Activated CD8-positive, alpha-beta T cell treated with anti-CD3 and anti-CD28 coated beads, Interleukin-2, amount 10 ng/mL, durations not matched to agents 7 days and 5 days (primary cell): Measurements from ENCODE around the gene METTL4. TPM values are rescaled to one million over a fixed set of nuclear protein-coding genes. Genes with fewer than 3 reads are reported as not detected.

Experiments used
- ATAC-seq: fragments of 150-1000 bp; cut with Tn5 transposase; one replicate; pipeline ENCODE4 v1.10.0; 2021; ENCODE audit warnings: moderate library complexity
- CTCF ChIA-PET: fragments of 350-600 bp; sonication (Branson Sonifier 250); formaldehyde crosslinking; loops from one replicate; lab custom pipeline; 2021; ENCODE audit warnings: antibody characterized with exemption; lab: Charles Lee
- POLR2A ChIA-PET: fragments of 350-600 bp; sonication (Branson Sonifier 250); formaldehyde crosslinking; loops from one replicate; lab custom pipeline; 2021; ENCODE audit warnings: antibody characterized with exemption; lab: Charles Lee
- DNase-seq: peaks from one replicate; pipeline ENCODE4 v3.0.0-alpha.2; 2020
- H3K27ac Mint-ChIP-seq: one replicate; pipeline ENCODE4 v1.8.0; 2021; ENCODE audit warnings: mild to moderate bottlenecking, mixed read lengths
- H3K27me3 Mint-ChIP-seq: one replicate; pipeline ENCODE4 v1.8.0; 2021; ENCODE audit warnings: low read depth, mixed read lengths
- H3K36me3 Mint-ChIP-seq: one replicate; pipeline ENCODE4 v1.8.0; 2021; ENCODE audit warnings: low read depth, mixed read lengths
- H3K4me1 Mint-ChIP-seq: one replicate; pipeline ENCODE4 v1.8.0; 2021; ENCODE audit warnings: low read depth, mixed read lengths
- H3K4me3 Mint-ChIP-seq: one replicate; pipeline ENCODE4 v1.8.0; 2021; ENCODE audit warnings: mild to moderate bottlenecking, mixed read lengths
- H3K9me3 Mint-ChIP-seq: one replicate; pipeline ENCODE4 v1.8.0; 2022; ENCODE audit warnings: mixed read lengths; ENCODE audit not compliant: insufficient read depth
- total RNA-seq, 2 experiments: library from RNA; stranded (reverse); gene quantifications; one replicate each; pipeline ENCODE4 v1.2.3, GENCODE V29; 2021

METTL4 gene
- total RNA-seq, 2 experiments from 2014 or later: 22.2 to 22.3 TPM

- ATAC-seq (peak; percentile 72), DNase-seq (no peak)
- peak overlapping the region; percentile 84 for H3K27ac Mint-ChIP-seq
- H3K36me3 Mint-ChIP-seq: peaks cover 78% of the 10 kb centered on the region
- ChIA-PET CTCF (interaction anchor here (0.9 to 4.1 kb wide), 10 partner anchors 10 to 472 kb away, joined by 3 to 14 read pairs (median 4); partner anchors contain the start of genes METTL4, NDC80 and SMCHD1), POLR2A (interaction anchor here (0.7 to 4.7 kb wide), 6 partner anchors 14 to 66 kb away, joined by 3 to 38 read pairs (median 6); partner anchors contain the start of genes METTL4, NDC80 and SMCHD1)
- no peaks in the 10 kb centered on the region for H3K27me3 Mint-ChIP-seq
- peaks cover 50% of the 10 kb centered on the region for H3K4me1 Mint-ChIP-seq
- H3K4me3 Mint-ChIP-seq: peak overlapping the region; percentile 29
- H3K9me3 Mint-ChIP-seq: no peaks in the 10 kb centered on the region
Measured at GRCh38 chr18:2589345-2590068, 18.2 kb upstream of the METTL4 start.

DNA sequence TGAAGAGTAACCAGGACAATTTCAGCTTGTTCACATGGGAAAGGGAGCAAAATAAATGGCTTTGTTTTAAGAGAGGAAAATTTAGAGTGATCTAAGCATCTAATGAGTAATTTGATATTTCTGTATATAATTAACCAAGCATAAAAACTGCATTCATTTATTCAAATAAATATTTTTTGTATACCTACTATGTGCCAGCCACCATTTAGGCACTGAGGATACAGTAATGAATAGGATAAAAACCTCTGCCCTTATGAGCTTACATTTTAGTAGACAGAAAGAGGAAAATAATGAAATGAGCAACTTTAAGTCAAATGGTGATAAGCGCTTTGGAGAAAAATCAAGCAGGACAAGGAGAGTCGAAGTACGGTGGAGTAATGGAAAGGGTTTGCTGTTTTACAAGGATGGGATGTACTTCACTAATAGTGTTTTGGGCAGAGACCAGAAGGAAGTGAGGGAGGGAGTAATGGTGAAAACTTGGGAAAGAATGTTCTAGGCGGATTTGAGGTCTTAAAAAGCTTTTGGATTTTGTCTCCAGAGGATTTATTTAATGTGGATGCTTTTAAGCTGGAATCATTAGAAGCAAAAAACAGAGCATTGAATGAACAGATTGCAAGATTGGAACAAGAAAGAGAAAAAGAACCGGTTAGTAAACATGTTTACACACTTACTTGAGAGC lies 17.5 kb upstream of the METTL4 start:
- Mint-ChIP-seq H3K9me3 (no peaks in the 10 kb centered on the region), H3K36me3 (peaks cover 73% of the 10 kb centered on the region), H3K4me3 (peak overlapping the region; percentile 29), H3K27me3 (no peaks in the 10 kb centered on the region), H3K27ac (peak overlapping the region; percentile 84), H3K4me1 (peaks cover 45% of the 10 kb centered on the region)
- ChIA-PET CTCF (interaction anchor here (0.9 to 4.1 kb wide), 11 partner anchors 9 to 473 kb away, joined by 3 to 14 read pairs (median 4); partner anchors contain the start of genes METTL4, NDC80 and SMCHD1), POLR2A (interaction anchor here (0.9 to 4.7 kb wide), 6 partner anchors 16 to 67 kb away, joined by 3 to 38 read pairs (median 8); partner anchors contain the start of genes METTL4, NDC80 and SMCHD1)
- ATAC-seq (peak; percentile 9), DNase-seq (no peak)

DNA sequence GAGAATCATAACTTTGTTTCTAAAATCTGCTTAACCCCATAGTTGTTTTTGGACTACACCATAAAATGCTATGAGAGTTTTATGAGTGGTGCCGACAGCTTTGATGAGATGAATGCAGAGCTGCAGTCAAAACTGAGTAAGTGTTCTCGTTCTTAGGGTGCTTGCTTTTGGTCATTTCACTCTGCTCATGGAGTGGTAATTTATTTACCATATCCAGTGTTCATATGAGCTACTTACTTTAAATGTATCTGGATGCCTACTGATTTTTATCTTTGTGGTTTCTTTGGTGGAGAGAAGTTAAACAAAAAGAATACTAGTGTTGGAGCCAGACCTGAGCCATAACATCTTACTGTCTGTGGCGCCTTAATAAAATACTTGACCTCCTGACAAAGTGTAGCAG lies 16.5 kb upstream of the METTL4 start:
- ATAC-seq: no peak
- POLR2A ChIA-PET: interaction anchor here (1.5 to 4.7 kb wide), 3 partner anchors 15 to 68 kb away, joined by 6 to 38 read pairs (median 21); partner anchors contain the start of genes METTL4, NDC80 and SMCHD1
- peaks cover 73% of the 10 kb centered on the region for H3K36me3 Mint-ChIP-seq
- DNase-seq: no peak
- H3K4me3 Mint-ChIP-seq: peak overlapping the region; percentile 39
- peaks cover 45% of the 10 kb centered on the region for H3K4me1 Mint-ChIP-seq
- CTCF ChIA-PET: interaction anchor here (0.7 to 4.1 kb wide), 3 partner anchors 8 to 49 kb away, joined by 4 to 14 read pairs (median 7); no protein-coding TSS in a partner anchor
- peak overlapping the region; percentile 86 for H3K27ac Mint-ChIP-seq
- no peaks in the 10 kb centered on the region for H3K9me3 Mint-ChIP-seq
- no peaks in the 10 kb centered on the region for H3K27me3 Mint-ChIP-seq

DNA sequence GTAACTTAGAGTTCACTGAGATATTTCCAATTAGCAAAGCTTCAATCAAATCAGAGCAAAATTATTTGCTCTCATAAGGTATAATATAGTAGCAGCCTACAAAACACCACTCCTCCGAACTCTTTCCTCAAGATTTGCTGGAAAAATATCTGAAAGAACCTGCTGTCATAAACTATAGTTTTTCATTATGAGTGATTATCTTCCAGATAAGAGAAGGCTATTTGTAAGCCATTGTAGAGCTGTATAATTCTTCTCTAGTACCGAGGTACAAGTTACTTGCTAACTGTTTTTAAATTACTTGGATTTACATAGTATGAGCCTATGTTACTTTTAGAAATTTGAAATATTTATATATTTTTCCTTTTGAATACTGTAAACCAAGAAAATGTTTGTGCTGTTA lies 2.1 kb upstream of the METTL4 start:
- Mint-ChIP-seq H3K27me3 (no peaks in the 10 kb centered on the region), H3K9me3 (no peaks in the 10 kb centered on the region), H3K36me3 (peaks cover 69% of the 10 kb centered on the region), H3K4me1 (peaks cover 52% of the 10 kb centered on the region), H3K27ac (no peak overlapping the region), H3K4me3 (peak overlapping the region; percentile 98)
- POLR2A ChIA-PET: interaction anchor here (1.0 to 6.7 kb wide), 4 partner anchors 15 to 85 kb away, joined by 3 to 56 read pairs (median 12); partner anchors contain the start of gene SMCHD1
- no peak for DNase-seq
- no peak for ATAC-seq
- CTCF ChIA-PET: interaction anchor here (1.3 to 1.9 kb wide), 3 partner anchors 13 to 157 kb away, joined by 3 to 5 read pairs (median 3); no protein-coding TSS in a partner anchor

DNA sequence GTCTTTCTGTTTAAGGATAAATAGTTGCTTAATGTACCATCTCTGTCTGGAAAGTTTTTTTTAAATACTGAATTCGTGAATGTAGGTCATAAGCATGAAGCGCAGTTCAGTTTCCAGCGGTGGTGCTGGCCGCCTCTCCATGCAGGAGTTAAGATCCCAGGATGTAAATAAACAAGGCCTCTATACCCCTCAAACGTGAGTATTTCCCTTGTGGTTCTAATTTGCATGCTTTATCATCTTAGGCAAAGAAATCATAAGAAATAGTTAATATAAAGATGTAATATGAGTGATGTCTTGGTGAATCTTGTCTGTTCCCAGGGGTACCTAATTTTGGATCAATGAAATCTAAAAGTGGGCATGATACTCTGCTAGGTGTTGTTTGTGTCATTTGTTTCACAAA lies 1.6 kb upstream of the METTL4 start:
- peaks cover 68% of the 10 kb centered on the region for H3K36me3 Mint-ChIP-seq
- H3K27me3 Mint-ChIP-seq: no peaks in the 10 kb centered on the region
- peaks cover 51% of the 10 kb centered on the region for H3K4me1 Mint-ChIP-seq
- no peak for DNase-seq
- peak overlapping the region; percentile 98 for H3K4me3 Mint-ChIP-seq
- peak overlapping the region; percentile 78 for H3K27ac Mint-ChIP-seq
- H3K9me3 Mint-ChIP-seq: no peaks in the 10 kb centered on the region
- ATAC-seq: no peak
- POLR2A ChIA-PET: interaction anchor here (1.0 to 6.7 kb wide), 5 partner anchors 14 to 85 kb away, joined by 3 to 56 read pairs (median 4); partner anchors contain the start of gene SMCHD1
- CTCF ChIA-PET: interaction anchor here (1.0 to 1.3 kb wide), 2 partner anchors 14 to 64 kb away, joined by 3 read pairs; no protein-coding TSS in a partner anchor

DNA sequence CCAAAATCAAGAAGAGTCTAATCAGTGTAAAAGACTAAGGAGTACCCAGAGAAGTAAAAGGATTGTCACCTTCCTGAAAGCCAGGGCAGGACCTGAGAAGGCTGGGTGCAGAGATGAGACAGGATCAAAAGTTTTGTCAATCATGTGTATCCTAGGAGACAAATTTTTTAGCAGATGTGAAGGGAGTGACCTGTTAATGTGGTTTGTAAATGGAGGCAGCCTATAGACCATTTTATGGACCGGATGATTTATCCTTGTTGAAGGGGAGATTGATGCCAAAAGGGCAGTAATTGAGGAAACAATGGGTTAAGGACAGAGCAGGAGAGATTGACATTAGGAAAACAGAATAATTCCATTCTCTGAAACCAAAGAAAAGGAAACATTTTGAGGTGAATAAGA lies 865 bp upstream of the METTL4 start:
- POLR2A ChIA-PET: interaction anchor here (0.6 to 6.7 kb wide), 13 partner anchors 11 to 689 kb away, joined by 3 to 56 read pairs (median 4); partner anchors contain the start of genes MYL12B and SMCHD1
- ATAC-seq (peak; percentile 37), DNase-seq (peak; percentile 47)
- Mint-ChIP-seq H3K4me3 (peak overlapping the region; percentile 98), H3K36me3 (peaks cover 66% of the 10 kb centered on the region), H3K4me1 (peaks cover 51% of the 10 kb centered on the region), H3K27ac (peak overlapping the region; percentile 99), H3K27me3 (no peaks in the 10 kb centered on the region), H3K9me3 (no peaks in the 10 kb centered on the region)
- CTCF ChIA-PET: interaction anchor here (0.7 to 2.8 kb wide), 5 partner anchors 9 to 111 kb away, joined by 3 to 11 read pairs (median 4); no protein-coding TSS in a partner anchor

GRCh38 chr18:2570772-2571199 lies 519 bp downstream of the METTL4 start:
- Mint-ChIP-seq H3K4me1 (peaks cover 41% of the 10 kb centered on the region), H3K27ac (peak overlapping the region; percentile 99), H3K36me3 (peaks cover 61% of the 10 kb centered on the region), H3K4me3 (peak overlapping the region; percentile 98), H3K9me3 (no peaks in the 10 kb centered on the region), H3K27me3 (no peaks in the 10 kb centered on the region)
- ChIA-PET CTCF (interaction anchor here (0.6 to 2.8 kb wide), 10 partner anchors 11 to 1096 kb away, joined by 3 to 11 read pairs (median 4); no protein-coding TSS in a partner anchor), POLR2A (interaction anchor here (0.8 to 6.7 kb wide), 12 partner anchors 9 to 1763 kb away, joined by 3 to 56 read pairs (median 3); partner anchors contain the start of gene SMCHD1)
- ATAC-seq (peak; percentile 61), DNase-seq (peak; percentile 71)

- H3K36me3 Mint-ChIP-seq: peaks cover 60% of the 10 kb centered on the region
- ATAC-seq (no peak), DNase-seq (no peak)
- peak overlapping the region; percentile 27 for H3K27ac Mint-ChIP-seq
- H3K4me3 Mint-ChIP-seq: peak overlapping the region; percentile 98
- no peaks in the 10 kb centered on the region for H3K9me3 Mint-ChIP-seq
- no peaks in the 10 kb centered on the region for H3K27me3 Mint-ChIP-seq
- ChIA-PET POLR2A (interaction anchor here (6.7 kb wide), 1 partner anchor 86 kb away, joined by 56 read pairs; the partner anchor contains the start of gene SMCHD1), CTCF (interaction anchor here (0.8 to 2.8 kb wide), 5 partner anchors 21 to 1097 kb away, joined by 3 to 11 read pairs (median 4); no protein-coding TSS in a partner anchor)
- H3K4me1 Mint-ChIP-seq: peaks cover 39% of the 10 kb centered on the region
Measured at GRCh38 chr18:2569338-2570207, 1.7 kb downstream of the METTL4 start.

DNA sequence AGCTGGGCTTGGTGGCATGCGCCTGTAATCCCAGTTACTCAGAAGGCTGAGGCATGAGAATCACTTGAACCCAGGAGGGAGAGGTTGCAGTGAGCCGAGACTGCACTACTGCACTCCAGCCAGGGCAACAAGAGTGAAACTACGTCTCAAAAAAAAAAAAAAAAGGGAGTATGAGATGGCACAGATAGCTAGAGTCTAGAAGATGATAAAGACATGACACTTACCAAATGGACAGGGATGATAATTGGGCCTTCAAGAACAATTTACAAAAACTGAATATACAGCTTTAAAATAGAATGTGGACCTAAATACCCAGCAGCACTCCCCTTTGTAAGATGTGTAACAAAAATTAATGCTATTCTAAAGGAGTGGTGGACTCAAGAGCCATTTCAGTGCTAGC lies 2.7 kb downstream of the METTL4 start:
- CTCF ChIA-PET: interaction anchor here (0.8 kb wide), 1 partner anchor 20 kb away, joined by 3 read pairs; no protein-coding TSS in a partner anchor
- Mint-ChIP-seq H3K4me1 (peaks cover 34% of the 10 kb centered on the region), H3K27ac (no peak overlapping the region), H3K27me3 (no peaks in the 10 kb centered on the region), H3K36me3 (peaks cover 55% of the 10 kb centered on the region), H3K9me3 (no peaks in the 10 kb centered on the region), H3K4me3 (no peak overlapping the region)
- ATAC-seq (no peak), DNase-seq (no peak)
- POLR2A ChIA-PET: no interaction called here

DNA sequence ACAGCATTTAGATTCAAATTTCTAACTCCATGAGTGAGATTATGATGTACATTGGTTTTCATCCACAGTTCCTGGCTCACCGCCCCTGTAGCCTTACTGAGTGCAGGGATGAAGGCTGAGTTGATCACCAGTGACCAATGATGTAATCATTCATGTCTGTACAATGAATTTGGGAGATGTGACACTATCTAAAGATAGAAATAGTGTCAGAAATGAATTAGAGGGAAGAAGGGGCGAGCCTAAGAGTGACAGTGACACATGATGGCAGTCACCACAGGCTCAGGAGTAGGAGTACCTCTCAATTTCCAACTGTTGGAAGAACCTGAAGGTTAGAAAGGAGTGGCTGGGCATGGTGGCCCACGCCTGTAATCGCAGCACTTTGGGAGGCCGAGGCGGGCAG lies 3.2 kb downstream of the METTL4 start:
- H3K4me3 Mint-ChIP-seq: no peak overlapping the region
- no peak for DNase-seq
- H3K36me3 Mint-ChIP-seq: peaks cover 53% of the 10 kb centered on the region
- H3K4me1 Mint-ChIP-seq: peaks cover 30% of the 10 kb centered on the region
- ATAC-seq: no peak
- POLR2A ChIA-PET: no interaction called here
- no peaks in the 10 kb centered on the region for H3K27me3 Mint-ChIP-seq
- CTCF ChIA-PET: no interaction called here
- H3K9me3 Mint-ChIP-seq: no peaks in the 10 kb centered on the region
- no peak overlapping the region for H3K27ac Mint-ChIP-seq
